Measurements from ENCODE around the gene WIPF3. TPM values are rescaled to one million over a fixed set of nuclear protein-coding genes. Genes with fewer than 3 reads are reported as not detected.
"Not testable (repeated sequence)": the region's sequence is repeated elsewhere in the genome, so short reads cannot be mapped to it uniquely, and the experiment has no call there.

Gene WIPF3
- total RNA-seq, 1 donor from 2014 or later: 0.46 TPM

DNA sequence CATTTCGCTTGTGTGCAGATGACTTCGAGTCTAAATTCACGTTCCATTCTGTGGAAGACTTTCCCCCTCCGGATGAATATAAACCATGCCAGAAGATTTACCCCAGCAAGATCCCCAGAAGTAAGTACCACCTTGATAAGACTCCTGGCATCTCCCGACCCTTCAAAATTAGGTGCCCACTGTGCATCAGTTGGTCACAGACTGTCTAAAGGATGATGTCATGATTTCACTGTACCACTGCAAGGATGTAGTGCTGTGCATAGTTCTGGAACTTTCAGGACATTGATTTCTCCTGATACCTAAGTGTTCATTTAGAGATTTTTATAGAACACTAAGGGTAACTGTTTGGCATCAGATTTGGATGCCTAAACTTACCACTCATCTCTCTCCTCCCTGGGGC, 83.0 kb downstream of the WIPF3 start:
- Histone ChIP-seq H3K27me3 (ENCODE audit: control insufficient read depth, insufficient read depth, low read length) (no peaks in the 10 kb centered on the region), H3K4me3 (ENCODE audit: low read depth, low read length) (no peak overlapping the region), H3K36me3 (ENCODE audit: control insufficient read depth, insufficient read depth, low read length) (no peaks in the 10 kb centered on the region)
- TF ChIP-seq, protein P1, sequence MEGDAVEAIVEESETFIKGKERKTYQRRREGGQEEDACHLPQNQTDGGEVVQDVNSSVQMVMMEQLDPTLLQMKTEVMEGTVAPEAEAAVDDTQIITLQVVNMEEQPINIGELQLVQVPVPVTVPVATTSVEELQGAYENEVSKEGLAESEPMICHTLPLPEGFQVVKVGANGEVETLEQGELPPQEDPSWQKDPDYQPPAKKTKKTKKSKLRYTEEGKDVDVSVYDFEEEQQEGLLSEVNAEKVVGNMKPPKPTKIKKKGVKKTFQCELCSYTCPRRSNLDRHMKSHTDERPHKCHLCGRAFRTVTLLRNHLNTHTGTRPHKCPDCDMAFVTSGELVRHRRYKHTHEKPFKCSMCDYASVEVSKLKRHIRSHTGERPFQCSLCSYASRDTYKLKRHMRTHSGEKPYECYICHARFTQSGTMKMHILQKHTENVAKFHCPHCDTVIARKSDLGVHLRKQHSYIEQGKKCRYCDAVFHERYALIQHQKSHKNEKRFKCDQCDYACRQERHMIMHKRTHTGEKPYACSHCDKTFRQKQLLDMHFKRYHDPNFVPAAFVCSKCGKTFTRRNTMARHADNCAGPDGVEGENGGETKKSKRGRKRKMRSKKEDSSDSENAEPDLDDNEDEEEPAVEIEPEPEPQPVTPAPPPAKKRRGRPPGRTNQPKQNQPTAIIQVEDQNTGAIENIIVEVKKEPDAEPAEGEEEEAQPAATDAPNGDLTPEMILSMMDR (IDR thresholded peaks at IDR 0.05; ENCODE audit: insufficient read depth, low read length, poor library complexity, severe bottlenecking): no peak
- no peak for DNase-seq (ENCODE audit: low read depth)

DNA sequence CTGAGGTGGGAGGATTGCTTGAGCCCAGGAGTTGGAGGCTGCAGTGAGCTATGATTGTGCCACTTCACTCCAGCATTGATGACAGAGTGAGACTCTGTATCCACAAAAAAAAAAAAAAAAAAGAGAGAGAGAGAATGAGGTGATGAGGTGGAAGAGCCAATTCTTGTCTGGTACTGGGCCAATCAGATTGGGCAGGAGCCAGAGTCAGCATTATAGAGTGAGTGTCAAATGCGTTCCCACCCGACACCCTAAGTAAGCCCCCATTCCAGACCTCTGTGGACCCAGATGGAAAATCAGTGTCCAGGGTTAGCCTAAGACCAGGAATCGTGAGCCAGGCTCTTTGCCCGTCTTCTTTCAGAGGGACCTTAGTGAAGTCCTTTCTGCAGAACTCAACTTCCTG, 83.9 kb downstream of the WIPF3 start:
- no peaks in the 10 kb centered on the region for H3K36me3 ChIP-seq (ENCODE audit: control insufficient read depth, insufficient read depth, low read length)
- TF ChIP-seq, protein P1 (IDR thresholded peaks at IDR 0.05; ENCODE audit: insufficient read depth, low read length, poor library complexity, severe bottlenecking): no peak
- DNase-seq (ENCODE audit: low read depth): no peak
- no peaks in the 10 kb centered on the region for H3K27me3 ChIP-seq (ENCODE audit: control insufficient read depth, insufficient read depth, low read length)
- H3K4me3 ChIP-seq (ENCODE audit: low read depth, low read length): no peak overlapping the region

DNA sequence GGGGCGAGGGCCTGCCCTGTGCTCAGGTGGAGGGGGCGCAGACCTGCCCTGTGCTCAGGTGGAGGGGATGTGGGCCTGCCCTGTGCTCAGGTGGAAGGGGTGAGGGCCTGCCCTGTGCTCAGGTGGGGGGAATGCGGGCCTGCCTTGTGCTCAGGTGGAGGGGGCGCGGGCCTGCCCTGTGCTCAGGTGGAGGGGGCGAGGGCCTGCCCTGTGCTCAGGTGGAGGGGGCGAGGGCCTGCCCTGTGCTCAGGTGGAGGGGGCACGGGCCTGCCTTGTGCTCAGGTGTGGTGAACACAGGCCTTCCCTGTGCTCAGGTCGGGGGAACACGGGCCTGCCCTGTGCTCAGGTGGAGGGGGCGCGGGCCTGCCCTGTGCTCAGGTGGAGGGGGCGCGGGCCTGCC, 84.5 kb downstream of the WIPF3 start:
- not testable (repeated sequence) for H3K4me3 ChIP-seq (ENCODE audit: low read depth, low read length); DNase-seq (ENCODE audit: low read depth); H3K27me3 ChIP-seq (ENCODE audit: control insufficient read depth, insufficient read depth, low read length); H3K36me3 ChIP-seq (ENCODE audit: control insufficient read depth, insufficient read depth, low read length)

DNA sequence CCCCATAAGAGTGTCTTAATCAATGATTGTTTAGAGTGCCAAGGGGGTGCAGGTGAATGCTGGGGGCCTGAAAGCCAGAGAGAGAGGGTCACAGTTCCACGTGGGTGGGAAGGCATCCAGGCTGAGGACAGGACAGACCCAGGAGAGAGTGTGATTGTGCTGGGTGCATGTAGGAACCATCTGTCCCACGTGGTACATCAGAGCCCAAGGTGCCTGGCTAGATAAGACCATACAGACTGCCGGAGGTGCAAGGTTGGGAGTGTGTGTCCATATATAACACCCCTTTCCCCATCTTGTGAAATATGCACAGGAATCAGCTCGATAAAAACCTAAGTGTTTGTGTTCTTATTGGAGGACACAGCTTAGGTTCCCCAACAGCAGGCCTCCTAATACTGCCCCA, 85.5 kb downstream of the WIPF3 start:
- Histone ChIP-seq H3K4me3 (ENCODE audit: low read depth, low read length) (no peak overlapping the region), H3K27me3 (ENCODE audit: control insufficient read depth, insufficient read depth, low read length) (no peaks in the 10 kb centered on the region), H3K36me3 (ENCODE audit: control insufficient read depth, insufficient read depth, low read length) (no peaks in the 10 kb centered on the region)
- TF ChIP-seq, protein P1 (IDR thresholded peaks at IDR 0.05; ENCODE audit: insufficient read depth, low read length, poor library complexity, severe bottlenecking): no peak
- DNase-seq (ENCODE audit: low read depth): no peak

DNA sequence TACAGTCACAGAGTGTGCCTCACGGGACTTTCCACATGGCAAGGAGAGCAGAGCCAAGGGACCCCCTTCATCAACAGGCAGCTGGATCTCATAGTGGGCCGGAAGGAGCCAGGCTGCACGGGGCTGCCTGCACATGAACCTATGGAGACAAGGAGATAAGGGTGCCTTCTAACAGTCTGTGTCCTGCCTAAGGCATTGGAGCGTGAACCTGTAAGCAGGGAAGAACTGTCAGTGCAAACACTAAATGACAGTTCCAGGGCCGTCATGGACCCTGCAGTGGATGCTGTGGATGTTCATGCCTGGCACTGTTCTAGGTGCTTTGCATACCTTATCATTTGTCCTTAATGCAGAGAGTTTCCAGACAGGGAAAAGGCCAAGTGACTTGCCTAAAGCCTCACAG, 85.9 kb downstream of the WIPF3 start:
- H3K4me3 ChIP-seq (ENCODE audit: low read depth, low read length): no peak overlapping the region
- no peaks in the 10 kb centered on the region for H3K27me3 ChIP-seq (ENCODE audit: control insufficient read depth, insufficient read depth, low read length)
- H3K36me3 ChIP-seq (ENCODE audit: control insufficient read depth, insufficient read depth, low read length): no peaks in the 10 kb centered on the region
- DNase-seq (ENCODE audit: low read depth): no peak
- TF ChIP-seq, protein P1 (IDR thresholded peaks at IDR 0.05; ENCODE audit: insufficient read depth, low read length, poor library complexity, severe bottlenecking): no peak

DNA sequence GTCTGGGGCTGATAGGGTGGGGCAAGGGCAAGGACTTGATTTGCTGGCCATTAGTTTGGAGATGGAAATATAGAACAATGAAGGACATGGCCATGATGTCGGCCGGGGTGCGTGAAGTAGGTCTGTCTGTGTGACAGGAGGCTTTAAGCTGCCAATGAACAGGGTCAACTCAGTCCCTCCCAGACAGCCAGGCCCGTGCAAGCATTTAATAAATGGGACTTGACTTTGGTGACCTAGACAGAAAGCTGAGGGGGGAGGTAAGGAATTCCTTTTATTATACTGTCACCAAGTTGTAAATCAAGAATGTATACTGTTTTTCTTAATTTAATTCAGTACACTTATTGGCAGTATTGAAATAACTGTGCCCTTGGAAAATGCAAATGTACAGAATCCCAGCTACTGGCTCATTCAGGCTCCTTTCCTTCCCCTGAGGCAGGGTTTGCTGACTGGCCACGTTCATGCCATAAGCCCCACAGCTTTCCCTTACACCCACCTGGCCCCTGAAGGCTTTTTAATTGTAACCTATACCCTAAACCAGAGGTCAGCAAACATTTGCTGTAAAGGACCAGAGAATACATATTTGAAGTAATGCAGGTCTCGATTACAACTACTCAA, 87.2 kb downstream of the WIPF3 start:
- TF ChIP-seq, protein P1 (IDR thresholded peaks at IDR 0.05; ENCODE audit: insufficient read depth, low read length, poor library complexity, severe bottlenecking): no peak
- no peaks in the 10 kb centered on the region for H3K36me3 ChIP-seq (ENCODE audit: control insufficient read depth, insufficient read depth, low read length)
- no peak overlapping the region for H3K4me3 ChIP-seq (ENCODE audit: low read depth, low read length)

More for the DNA sequence above, 87.2 kb downstream of the WIPF3 start:
- no peaks in the 10 kb centered on the region for H3K27me3 ChIP-seq (ENCODE audit: control insufficient read depth, insufficient read depth, low read length)
- no peak for DNase-seq (ENCODE audit: low read depth)
